HTERT RPE-1 (cell line): ENCODE measurements around the gene HNRNPLL.
"Not testable (repeated sequence)": the region's sequence is repeated elsewhere in the genome, so short reads cannot be mapped to it uniquely, and the experiment has no call there.

ENCODE experiments used
- in situ Hi-C: fragments of 300-500 bp; cut with MboI; formaldehyde crosslinking; loops from 4 replicates; pipeline ENCODE4 v1.14.3; 2020; ENCODE audit warnings: low sequenced_read_pairs

The HNRNPLL gene

DNA sequence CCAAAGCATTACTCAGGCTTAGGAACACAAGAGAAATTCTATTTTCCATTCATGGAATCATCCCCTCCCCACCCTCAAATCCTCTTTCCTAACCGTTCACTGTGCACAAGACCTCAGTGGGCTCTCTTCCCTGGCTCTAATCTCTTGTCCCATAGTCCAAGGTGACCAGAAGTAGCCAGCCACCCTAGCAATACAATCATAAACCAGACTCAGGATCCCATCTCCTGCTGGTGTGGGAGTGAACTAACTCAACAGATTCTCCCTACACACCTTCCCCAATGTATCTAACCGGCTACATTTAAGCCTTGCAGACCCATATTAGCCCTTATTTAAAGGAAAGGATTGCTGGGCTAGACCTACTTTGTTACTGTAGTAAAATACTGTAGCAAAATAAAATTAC is 45.5 kb downstream of the HNRNPLL start:
- in situ Hi-C loops, result no loop called here

DNA sequence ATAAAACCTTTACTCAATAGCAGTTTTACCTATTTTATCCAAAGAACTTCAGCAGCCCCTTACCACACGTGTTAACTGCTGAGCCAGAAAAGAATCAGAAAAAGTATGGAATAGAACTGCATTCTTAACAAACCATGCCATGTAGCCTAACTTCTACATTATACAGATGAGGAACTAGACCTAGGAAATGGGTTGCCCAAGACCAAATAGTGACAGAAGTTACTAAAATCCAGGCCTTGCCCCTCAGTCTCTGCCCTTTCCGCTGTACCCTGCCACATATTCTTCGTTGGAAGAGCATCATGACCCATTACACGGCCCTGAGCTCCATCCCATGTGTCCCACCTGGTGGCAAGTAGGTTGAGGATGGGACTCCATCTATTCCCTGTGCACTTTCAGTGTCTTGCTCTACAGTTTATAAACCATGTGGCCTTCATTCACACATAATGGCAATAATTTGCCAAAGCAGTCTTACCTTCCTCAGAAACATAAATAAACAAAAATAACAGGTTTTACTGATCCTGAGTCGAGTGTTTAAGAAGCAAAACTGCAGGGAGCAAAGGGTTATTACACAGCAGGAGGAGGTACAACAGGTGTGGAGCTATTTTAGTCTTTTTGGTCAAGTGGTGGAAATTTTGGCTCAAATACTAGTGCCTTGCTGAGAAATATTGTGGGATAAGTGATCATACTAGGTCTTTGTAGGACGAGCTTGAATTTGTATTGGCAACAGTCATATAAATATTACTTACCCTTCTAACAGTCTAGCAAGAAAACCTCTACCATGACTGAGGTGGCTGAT is 46.5 kb downstream of the HNRNPLL start:
- in situ Hi-C loops, result no loop called here

DNA sequence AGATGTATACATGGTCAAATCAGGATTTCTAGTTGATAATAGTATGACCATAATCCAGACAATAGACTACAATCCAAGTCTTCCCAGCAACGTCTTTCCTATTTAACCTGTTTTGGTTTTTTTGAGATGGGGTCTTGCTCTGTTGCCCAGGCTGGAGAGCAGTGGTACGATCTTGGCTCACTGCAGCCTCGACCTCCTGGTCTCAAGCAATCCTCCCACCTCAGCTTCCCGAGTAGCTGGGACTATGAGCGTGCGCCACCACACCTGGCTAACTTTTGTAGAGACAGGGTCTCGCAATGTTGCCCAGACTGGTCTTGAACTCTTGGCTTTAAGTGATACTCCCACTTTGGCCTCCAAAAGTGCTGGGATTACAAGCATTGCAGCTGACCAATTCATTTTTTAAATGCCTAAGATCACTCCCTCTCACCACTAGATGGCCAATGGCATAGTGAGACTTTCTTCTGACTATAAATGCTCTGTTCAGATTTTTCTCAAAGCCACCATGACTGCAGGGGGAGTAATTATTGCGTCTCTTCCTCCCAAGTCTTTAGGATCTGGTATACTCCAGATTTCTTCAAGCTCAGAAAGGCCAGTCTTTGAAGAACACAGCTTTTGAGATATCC is 47.6 kb downstream of the HNRNPLL start:
- in situ Hi-C loops, result no loop called here

- in situ Hi-C loops, result no loop called here
These were observed 49.2 kb downstream of the HNRNPLL start for GRCh38 chr2:38553554-38553953.

DNA sequence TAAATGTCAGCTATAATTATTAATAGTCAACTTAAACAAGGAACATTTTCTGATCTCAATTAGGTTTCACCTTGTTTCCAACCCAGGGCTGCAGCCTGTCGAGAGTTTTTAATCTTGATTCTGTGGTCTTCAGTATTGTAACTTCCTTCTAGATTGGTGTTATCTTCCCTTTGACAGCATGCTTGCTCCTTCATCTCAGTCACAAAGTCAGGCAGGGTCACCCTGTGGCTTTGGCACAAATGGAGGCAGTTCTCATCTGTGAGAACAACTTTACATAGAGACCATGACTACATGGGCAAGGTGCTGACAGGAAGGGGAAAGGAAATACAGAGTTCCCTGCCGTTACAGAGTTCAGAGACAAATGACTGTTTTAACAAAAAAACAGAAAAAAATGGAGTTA is 50.5 kb downstream of the HNRNPLL start:
- in situ Hi-C loops, result no loop called here

DNA sequence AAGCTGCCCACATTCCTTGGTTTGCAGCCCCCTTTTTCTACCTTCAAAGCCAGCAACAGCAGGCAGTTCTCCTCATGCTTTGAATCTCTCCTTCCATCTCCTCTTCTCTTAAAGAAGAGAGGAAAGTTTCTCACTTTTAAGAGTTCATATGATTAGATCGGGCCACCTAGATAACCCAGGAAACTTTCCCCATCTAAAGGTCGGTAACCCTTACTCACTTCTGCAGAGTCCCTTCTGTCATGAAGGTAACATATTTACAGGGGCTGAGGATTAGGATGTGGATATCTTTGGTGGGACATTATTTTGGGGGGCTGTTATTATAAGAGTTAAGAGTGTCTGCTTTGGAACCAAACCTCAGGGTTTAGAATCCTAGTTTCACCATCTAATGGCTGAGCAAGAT is 51.0 kb downstream of the HNRNPLL start:
- in situ Hi-C loops, result no loop called here

GRCh38 chr2:38551171-38551570 is 51.6 kb downstream of the HNRNPLL start:
- in situ Hi-C loops, result no loop called here

GRCh38 chr2:38549851-38550250 is 52.9 kb downstream of the HNRNPLL start:
- in situ Hi-C loops, result no loop called here

GRCh38 chr2:38549071-38549704 is 53.5 kb downstream of the HNRNPLL start:
- in situ Hi-C loops, result no loop called here

DNA sequence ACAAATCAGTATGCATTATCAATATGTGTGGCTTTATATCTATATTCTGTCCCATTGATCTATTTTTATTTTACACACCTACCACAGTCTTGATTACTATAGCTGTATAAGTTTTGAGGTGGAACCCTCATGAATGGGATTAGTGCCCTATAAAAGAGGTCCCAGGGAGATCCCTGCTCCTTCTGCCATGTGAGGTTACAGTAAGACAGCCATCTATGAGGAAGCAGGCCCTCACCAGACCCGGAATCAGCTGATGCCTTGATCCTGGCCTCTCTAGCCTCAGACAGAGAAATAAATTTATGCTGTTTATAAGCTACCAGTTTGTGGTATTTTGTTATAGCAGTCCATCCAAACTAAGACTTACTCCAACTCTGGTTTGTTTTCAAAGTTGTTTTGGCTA is 54.9 kb downstream of the HNRNPLL start:
- in situ Hi-C loops, result no loop called here

DNA sequence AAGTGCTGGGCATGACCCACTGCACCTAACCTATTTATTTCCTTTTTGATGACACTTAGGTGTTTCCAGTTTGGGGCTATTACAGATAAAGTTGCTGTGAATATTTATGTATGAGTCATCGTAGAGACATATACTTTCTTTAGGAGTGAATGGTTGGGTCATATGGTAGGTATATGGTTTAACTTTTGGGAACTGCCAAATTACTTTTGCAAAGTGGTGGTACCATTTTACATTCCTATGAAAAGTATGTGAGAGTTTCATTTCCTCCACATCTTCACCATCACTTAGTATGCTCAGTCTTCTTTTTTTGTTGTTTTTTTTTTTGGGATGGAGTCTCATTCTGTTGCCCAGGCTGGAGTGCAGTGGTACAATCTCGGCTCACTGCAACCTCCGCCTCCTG is 56.1 kb downstream of the HNRNPLL start:
- in situ Hi-C loops, result no loop called here

DNA sequence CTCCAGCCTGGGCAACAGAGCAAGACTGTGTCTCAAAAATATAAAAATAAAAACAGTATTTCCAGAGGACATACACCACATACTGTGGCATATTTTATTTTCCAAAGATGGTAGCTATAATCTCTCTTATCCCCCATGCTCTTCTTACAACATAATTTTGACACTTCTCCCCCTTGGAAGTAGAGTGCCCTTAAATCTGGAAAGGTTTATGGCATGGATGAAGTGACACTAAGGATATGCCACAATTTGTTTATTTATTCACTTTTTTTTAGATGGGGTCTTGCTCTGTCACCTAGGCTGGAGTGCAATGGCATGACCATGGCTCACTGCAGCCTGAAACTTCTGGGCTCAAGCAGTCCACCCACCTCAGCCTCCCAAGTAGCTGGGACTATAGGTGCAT is 56.7 kb downstream of the HNRNPLL start:
- in situ Hi-C loops, result no loop called here

DNA sequence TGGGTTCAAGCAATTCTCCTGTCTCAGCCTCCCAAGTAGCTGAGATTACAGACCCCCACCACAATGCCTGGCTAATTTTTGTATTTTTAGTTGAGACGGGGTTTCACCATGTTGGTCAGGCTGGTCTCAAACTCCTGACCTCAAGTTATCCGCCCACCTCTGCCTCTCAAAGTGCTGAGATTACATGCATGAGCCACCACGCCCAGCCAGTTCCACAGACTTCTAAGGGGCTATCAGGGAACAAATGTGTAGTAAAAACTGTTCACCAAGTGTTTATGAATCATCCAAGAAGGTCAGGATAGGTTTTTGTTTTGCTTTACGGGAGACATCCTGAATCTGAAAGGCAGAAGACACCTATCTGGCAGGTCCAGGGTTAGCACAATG is 60.5 kb downstream of the HNRNPLL start:
- in situ Hi-C loops, result not testable (repeated sequence)

- in situ Hi-C loops, result no loop called here
These were observed 62.0 kb downstream of the HNRNPLL start for GRCh38 chr2:38540580-38541286.

DNA sequence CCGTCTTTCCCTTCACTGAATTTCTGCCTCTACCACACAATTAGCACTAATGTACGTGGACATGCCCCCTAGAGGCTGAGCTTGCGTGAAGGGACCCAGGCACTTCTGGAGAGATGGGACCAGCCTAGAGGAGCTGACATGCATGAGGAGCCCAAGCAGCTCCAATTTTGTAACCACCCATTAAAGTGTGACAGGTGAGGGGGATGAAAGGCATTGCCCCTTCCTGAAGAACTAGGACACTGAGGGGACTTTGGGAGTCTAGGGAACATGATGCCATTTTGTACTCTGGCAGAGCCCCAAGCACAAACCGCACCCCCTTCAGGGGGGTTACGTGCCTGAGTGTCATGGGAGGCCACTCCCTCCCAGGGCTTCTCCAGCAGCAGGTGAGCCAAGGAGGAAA is 63.6 kb downstream of the HNRNPLL start:
- in situ Hi-C loops, result no loop called here

- in situ Hi-C loops, result no loop called here
These were observed 64.7 kb downstream of the HNRNPLL start for GRCh38 chr2:38537937-38538525.

- in situ Hi-C loops, result not testable (repeated sequence)
These were observed 65.4 kb downstream of the HNRNPLL start for GRCh38 chr2:38537296-38537695.

DNA sequence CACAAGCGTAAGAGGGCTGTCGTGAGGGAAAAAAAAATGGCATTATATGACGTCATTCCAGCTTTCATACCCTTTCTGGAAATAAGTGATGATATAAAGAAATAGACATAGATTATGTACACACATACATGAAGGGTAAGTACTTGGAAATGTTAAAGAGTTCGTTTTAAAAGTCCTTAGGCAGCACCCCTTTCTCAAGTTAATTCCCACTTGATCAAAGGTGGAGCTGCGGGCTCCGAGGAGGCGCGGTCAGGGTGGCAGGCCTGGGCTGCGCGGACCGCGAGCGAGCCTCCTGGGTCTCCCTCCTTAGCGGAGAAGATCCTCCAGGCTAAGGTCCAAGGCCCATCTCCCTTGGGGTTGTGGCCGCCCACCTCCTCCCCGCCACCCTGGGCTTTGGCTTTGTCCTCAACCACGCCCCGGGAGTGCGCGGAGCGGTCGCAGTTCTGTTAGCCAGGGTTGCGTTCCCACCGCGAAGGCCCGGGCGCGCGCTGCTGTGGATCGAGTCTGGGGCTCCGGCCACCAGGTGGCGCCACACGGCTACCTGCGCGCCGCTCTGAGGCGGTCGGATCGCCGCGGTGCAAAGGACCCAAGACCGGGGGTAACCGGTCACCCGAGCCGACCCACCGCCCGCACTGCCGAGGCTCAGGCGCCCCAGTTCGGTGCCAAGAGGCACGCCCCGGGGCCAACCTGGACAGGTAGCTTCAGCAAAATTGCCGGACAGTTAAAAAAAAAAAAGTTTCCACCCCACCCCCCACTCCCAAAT is 66.8 kb downstream of the HNRNPLL start:
- in situ Hi-C loops, result no loop called here

DNA sequence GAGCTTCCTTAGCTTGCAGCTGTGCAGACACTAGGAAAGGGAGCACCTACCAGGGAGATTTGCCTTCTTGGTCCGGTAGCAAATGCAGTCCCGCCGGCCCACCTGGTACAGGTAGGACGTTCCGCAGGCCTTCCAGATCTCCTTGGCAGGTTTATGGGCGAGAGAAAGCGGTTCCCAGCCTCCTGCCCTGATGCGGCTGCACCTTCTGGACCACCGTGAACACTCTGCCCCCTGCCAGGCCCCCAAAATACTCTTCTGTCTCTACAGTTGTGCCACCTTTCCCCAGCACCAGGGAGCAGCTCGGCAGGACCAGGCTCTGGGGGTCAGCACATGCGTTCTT is 67.4 kb downstream of the HNRNPLL start:
- in situ Hi-C loops, result no loop called here

- in situ Hi-C loops, result no loop called here
These were observed 67.9 kb downstream of the HNRNPLL start for GRCh38 chr2:38534746-38535403.
